HCT116 (cell line): Measurements from ENCODE around the gene SCN8A.

Experiments used
- CBX3 ChIP-seq: IDR thresholded peaks from 2 replicates; pipeline ENCODE4 v1.6.1; 2012; ENCODE audit warnings: low read depth
- CEBPB ChIP-seq: IDR thresholded peaks from 2 replicates; pipeline ENCODE4 v1.6.1; 2012; ENCODE audit warnings: low read depth
- CTCF ChIP-seq, 3 experiments: fragments of 200-600 bp in 1 of 3; sonication (generic) in 1 of 3; IDR thresholded peaks in 2 of 3; conservative IDR thresholded peaks in 1 of 3; 2 replicates each; pipeline ENCODE4 v1.5.1; 2012 to 2017; ENCODE audit warnings: low read depth in 2 of 3, low read length in 2 of 3, antibody characterized with exemption in 1 of 3, borderline replicate concordance in 1 of 3, control low read depth in 1 of 3, mild to moderate bottlenecking in 1 of 3, mixed read lengths in 1 of 3, mixed run types in 1 of 3, moderate library complexity in 1 of 3; ENCODE audit not compliant: insufficient read depth in 1 of 3
- POLR2A ChIP-seq: IDR thresholded peaks from 2 replicates; pipeline ENCODE4 v1.7.0; 2011; ENCODE audit warnings: borderline replicate concordance; ENCODE audit not compliant: insufficient read depth, insufficient read length; ENCODE audit errors: extremely low read depth
- SIN3A ChIP-seq: IDR thresholded peaks from 2 replicates; pipeline ENCODE4 v1.6.1; 2012; ENCODE audit warnings: low read depth
- YY1 ChIP-seq: IDR thresholded peaks from 2 replicates; pipeline ENCODE4 v1.6.1; 2011; ENCODE audit warnings: low read length, low read depth, moderate library complexity, mild to moderate bottlenecking; ENCODE audit not compliant: insufficient replicate concordance; ENCODE audit errors: extremely low read depth
- ZFX ChIP-seq: fragments of 450-650 bp; IDR thresholded peaks from 2 replicates; pipeline ENCODE4 v1.6.1; 2017
- TF ChIP-seq, protein P1 (sequence below): IDR thresholded peaks from 2 replicates; pipeline ENCODE4 v1.6.1; 2012

- no peak for TF ChIP-seq YY1
- TF ChIP-seq CTCF (IDR thresholded peaks at IDR 0.05 in 2 of 3, conservative IDR thresholded peaks at IDR 0.05 in 1 of 3; ENCODE audit: borderline replicate concordance in 1 of 3, insufficient read depth in 1 of 3, low read depth in 2 of 3, low read length in 2 of 3): no peak
- no peak for TF ChIP-seq POLR2A
- no peak for TF ChIP-seq CEBPB
- TF ChIP-seq CBX3: no peak
- TF ChIP-seq, protein P1, sequence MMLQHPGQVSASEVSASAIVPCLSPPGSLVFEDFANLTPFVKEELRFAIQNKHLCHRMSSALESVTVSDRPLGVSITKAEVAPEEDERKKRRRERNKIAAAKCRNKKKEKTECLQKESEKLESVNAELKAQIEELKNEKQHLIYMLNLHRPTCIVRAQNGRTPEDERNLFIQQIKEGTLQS: no peak
- no peak for TF ChIP-seq SIN3A
- TF ChIP-seq ZFX: no peak
These were observed 52.9 kb downstream of the SCN8A start for GRCh38 chr12:51643951-51644350.
